Astrocyte (in vitro differentiated cells and primary cell): ENCODE results near the gene SMAD1. TPM values are rescaled to one million over a fixed set of nuclear protein-coding genes. Genes with fewer than 3 reads are reported as not detected.

Experiments
- DNase-seq: peaks from one replicate; pipeline ENCODE4 v3.0.0-alpha.2; 2010; ENCODE audit warnings: low read depth
- FAIRE-seq: peaks from 2 replicates; lab custom pipeline; 2011; peaks lifted over from hg19 to GRCh38; lab: Jason Lieb, UNC
- H2AFZ ChIP-seq: 2 replicates; pipeline ENCODE4 v1.6.0; 2012; ENCODE audit warnings: low read depth, low read length, inconsistent platforms
- H3K27ac ChIP-seq: 2 replicates; pipeline ENCODE4 v1.5.1; 2011; ENCODE audit warnings: low read depth, low read length, inconsistent platforms
- H3K27me3 ChIP-seq: 2 replicates; pipeline ENCODE4 v1.6.0; 2011; ENCODE audit warnings: low read length, inconsistent platforms; ENCODE audit not compliant: insufficient read depth
- H3K36me3 ChIP-seq: 2 replicates; pipeline ENCODE4 v1.5.1; 2011; ENCODE audit warnings: low read length, inconsistent platforms; ENCODE audit not compliant: insufficient read depth
- H3K4me1 ChIP-seq: 2 replicates; pipeline ENCODE4 v1.5.1; 2011; ENCODE audit warnings: low read length, inconsistent platforms; ENCODE audit not compliant: insufficient read depth
- H3K4me2 ChIP-seq: 2 replicates; pipeline ENCODE4 v1.6.0; 2012; ENCODE audit warnings: low read length, inconsistent platforms
- H3K4me3 ChIP-seq: 2 replicates; pipeline ENCODE4 v1.5.1; 2011; ENCODE audit warnings: low read depth, mild to moderate bottlenecking, low read length, inconsistent platforms; ENCODE audit not compliant: insufficient read depth
- H3K79me2 ChIP-seq: 2 replicates; pipeline ENCODE4 v1.6.0; 2012; ENCODE audit warnings: mild to moderate bottlenecking, low read length, inconsistent platforms; ENCODE audit not compliant: insufficient read depth
- H3K9ac ChIP-seq: 2 replicates; pipeline ENCODE4 v1.6.0; 2012; ENCODE audit warnings: mild to moderate bottlenecking, low read length, inconsistent platforms
- H3K9me3 ChIP-seq: 2 replicates; pipeline ENCODE4 v1.5.1; 2012; ENCODE audit warnings: low read depth, mild to moderate bottlenecking, low read length, inconsistent platforms; ENCODE audit not compliant: insufficient read depth
- H4K20me1 ChIP-seq: 2 replicates; pipeline ENCODE4 v1.6.0; 2012; ENCODE audit warnings: low read length, inconsistent platforms; ENCODE audit not compliant: insufficient read depth
- H3K27ac Mint-ChIP-seq: one replicate; pipeline ENCODE4 v1.8.0; 2021; ENCODE audit warnings: mild to moderate bottlenecking, mixed read lengths; ENCODE audit not compliant: unreplicated experiment
- H3K27me3 Mint-ChIP-seq: one replicate; pipeline ENCODE4 v1.8.0; 2021; ENCODE audit warnings: low read depth, mixed read lengths; ENCODE audit not compliant: unreplicated experiment
- H3K36me3 Mint-ChIP-seq: one replicate; pipeline ENCODE4 v1.8.0; 2021; ENCODE audit warnings: low read depth, mixed read lengths; ENCODE audit not compliant: unreplicated experiment
- H3K4me1 Mint-ChIP-seq: one replicate; pipeline ENCODE4 v1.8.0; 2021; ENCODE audit warnings: low read depth, mixed read lengths; ENCODE audit not compliant: unreplicated experiment
- H3K4me3 Mint-ChIP-seq: one replicate; pipeline ENCODE4 v1.8.0; 2021; ENCODE audit warnings: mild to moderate bottlenecking, moderate library complexity, mixed read lengths; ENCODE audit not compliant: unreplicated experiment
- H3K9me3 Mint-ChIP-seq: one replicate; pipeline ENCODE4 v1.8.0; 2021; ENCODE audit warnings: mild to moderate bottlenecking, mixed read lengths; ENCODE audit not compliant: unreplicated experiment
- EZH2 ChIP-seq: IDR thresholded peaks from 2 replicates; pipeline ENCODE4 v1.6.1; 2012; ENCODE audit warnings: mild to moderate bottlenecking, low read length, inconsistent platforms; ENCODE audit not compliant: insufficient read depth
- total RNA-seq: library from RNA; stranded (reverse); gene quantifications from 2 replicates; pipeline ENCODE4 v1.2.1, GENCODE V29; 2021
- TF ChIP-seq, protein P1 (sequence below): IDR thresholded peaks from 2 replicates; pipeline ENCODE4 v1.5.1; 2011; ENCODE audit warnings: low read depth, mild to moderate bottlenecking, inconsistent platforms, low read length, moderate library complexity; ENCODE audit not compliant: insufficient read depth

The SMAD1 gene
- total RNA-seq, 1 donor from 2014 or later, result 29.6 TPM

DNA sequence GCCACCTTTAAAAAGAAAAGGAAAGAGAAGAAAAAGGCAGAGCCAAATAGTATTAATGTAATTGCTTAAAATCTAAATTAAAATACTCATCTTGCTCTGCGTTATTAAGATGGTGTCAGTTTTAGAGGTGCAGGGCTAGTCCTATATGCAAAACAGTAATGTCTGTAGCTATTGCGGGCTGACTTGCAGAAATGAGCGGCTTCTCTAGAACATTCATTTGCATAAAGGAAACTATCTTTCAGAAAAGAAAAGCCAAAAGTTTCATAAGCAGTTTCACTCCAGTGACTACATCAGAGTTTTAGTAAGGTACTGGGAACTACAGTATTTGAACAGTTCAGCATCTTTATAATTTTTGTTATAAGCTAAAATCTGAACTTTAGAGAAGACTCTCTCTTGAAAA, 6.0 kb downstream of the SMAD1 start:
- TF ChIP-seq EZH2, result no peak
- TF ChIP-seq, protein P1, sequence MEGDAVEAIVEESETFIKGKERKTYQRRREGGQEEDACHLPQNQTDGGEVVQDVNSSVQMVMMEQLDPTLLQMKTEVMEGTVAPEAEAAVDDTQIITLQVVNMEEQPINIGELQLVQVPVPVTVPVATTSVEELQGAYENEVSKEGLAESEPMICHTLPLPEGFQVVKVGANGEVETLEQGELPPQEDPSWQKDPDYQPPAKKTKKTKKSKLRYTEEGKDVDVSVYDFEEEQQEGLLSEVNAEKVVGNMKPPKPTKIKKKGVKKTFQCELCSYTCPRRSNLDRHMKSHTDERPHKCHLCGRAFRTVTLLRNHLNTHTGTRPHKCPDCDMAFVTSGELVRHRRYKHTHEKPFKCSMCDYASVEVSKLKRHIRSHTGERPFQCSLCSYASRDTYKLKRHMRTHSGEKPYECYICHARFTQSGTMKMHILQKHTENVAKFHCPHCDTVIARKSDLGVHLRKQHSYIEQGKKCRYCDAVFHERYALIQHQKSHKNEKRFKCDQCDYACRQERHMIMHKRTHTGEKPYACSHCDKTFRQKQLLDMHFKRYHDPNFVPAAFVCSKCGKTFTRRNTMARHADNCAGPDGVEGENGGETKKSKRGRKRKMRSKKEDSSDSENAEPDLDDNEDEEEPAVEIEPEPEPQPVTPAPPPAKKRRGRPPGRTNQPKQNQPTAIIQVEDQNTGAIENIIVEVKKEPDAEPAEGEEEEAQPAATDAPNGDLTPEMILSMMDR, result no peak
- Mint-ChIP-seq H3K4me3 (no peak overlapping the region), H3K4me1 (peaks cover 7% of the 10 kb centered on the region), H3K27ac (no peak overlapping the region), H3K27me3 (no peaks in the 10 kb centered on the region), H3K9me3 (no peaks in the 10 kb centered on the region), H3K36me3 (no peaks in the 10 kb centered on the region)
- Histone ChIP-seq H4K20me1 (peaks cover 80% of the 10 kb centered on the region), H3K79me2 (peaks cover 99% of the 10 kb centered on the region), H2AFZ (no peak overlapping the region), H3K27ac (no peak overlapping the region), H3K4me1 (peaks cover 8% of the 10 kb centered on the region), H3K4me3 (no peak overlapping the region), H3K4me2 (no peak overlapping the region), H3K9me3 (no peaks in the 10 kb centered on the region), H3K36me3 (no peaks in the 10 kb centered on the region), H3K9ac (no peak overlapping the region), H3K27me3 (no peaks in the 10 kb centered on the region)
- FAIRE-seq, result no peak
- no peak for DNase-seq

- Histone ChIP-seq H3K4me1 (peaks cover 3% of the 10 kb centered on the region), H3K9ac (no peak overlapping the region), H2AFZ (no peak overlapping the region), H3K79me2 (peaks cover 99% of the 10 kb centered on the region), H3K36me3 (no peaks in the 10 kb centered on the region), H3K27ac (no peak overlapping the region), H3K4me3 (no peak overlapping the region), H3K27me3 (no peaks in the 10 kb centered on the region), H3K9me3 (no peaks in the 10 kb centered on the region), H4K20me1 (peaks cover 80% of the 10 kb centered on the region), H3K4me2 (no peak overlapping the region)
- Mint-ChIP-seq H3K4me1 (peaks cover 7% of the 10 kb centered on the region), H3K27ac (no peak overlapping the region), H3K36me3 (no peaks in the 10 kb centered on the region), H3K9me3 (no peaks in the 10 kb centered on the region), H3K27me3 (no peaks in the 10 kb centered on the region), H3K4me3 (no peak overlapping the region)
- DNase-seq (no peak), FAIRE-seq (no peak)
- TF ChIP-seq, protein P1, result no peak
- no peak for TF ChIP-seq EZH2
Observed at GRCh38 chr4:145488310-145488709, 6.7 kb downstream of the SMAD1 start.

- no peak overlapping the region for H2AFZ ChIP-seq
- H3K4me3 ChIP-seq, result no peak overlapping the region
- no peaks in the 10 kb centered on the region for H3K36me3 Mint-ChIP-seq
- DNase-seq (no peak), FAIRE-seq (no peak)
- no peaks in the 10 kb centered on the region for H3K27me3 ChIP-seq
- no peaks in the 10 kb centered on the region for H3K4me1 ChIP-seq
- peaks cover 80% of the 10 kb centered on the region for H4K20me1 ChIP-seq
- no peak overlapping the region for H3K27ac ChIP-seq
- TF ChIP-seq EZH2, result no peak
- no peaks in the 10 kb centered on the region for H3K36me3 ChIP-seq
- no peak overlapping the region for H3K27ac Mint-ChIP-seq
- no peaks in the 10 kb centered on the region for H3K27me3 Mint-ChIP-seq
- no peak overlapping the region for H3K4me2 ChIP-seq
- H3K9ac ChIP-seq, result no peak overlapping the region
- peaks cover 7% of the 10 kb centered on the region for H3K4me1 Mint-ChIP-seq
- no peaks in the 10 kb centered on the region for H3K9me3 ChIP-seq
- H3K4me3 Mint-ChIP-seq, result no peak overlapping the region
- H3K9me3 Mint-ChIP-seq, result no peaks in the 10 kb centered on the region
- H3K79me2 ChIP-seq, result peaks cover 97% of the 10 kb centered on the region
Observed at GRCh38 chr4:145489556-145489955, 7.9 kb downstream of the SMAD1 start.
